Choroid plexus epithelial cell (primary cell): ENCODE results near the gene HDLBP.
A peak's percentile ranks its signal among the peaks of the same experiment; 100 is the strongest.

ENCODE experiments used
- DNase-seq: peaks from one replicate; pipeline ENCODE4 v3.0.0-alpha.2; 2010; ENCODE audit warnings: low read depth
- H3K4me3 ChIP-seq: 2 replicates; pipeline ENCODE4 v1.5.1; 2011; ENCODE audit warnings: low read depth, mild to moderate bottlenecking, control low read depth, low read length, moderate library complexity
- CTCF ChIP-seq: conservative IDR thresholded peaks from 2 replicates; pipeline ENCODE4 v1.5.1; 2011; ENCODE audit warnings: low read depth, mild to moderate bottlenecking, control low read depth, inconsistent platforms, low read length, moderate library complexity

The HDLBP gene

GRCh38 chr2:241224851-241225438, 90.5 kb downstream of the HDLBP start:
- no peak for DNase-seq
- no peak overlapping the region for H3K4me3 ChIP-seq

DNA sequence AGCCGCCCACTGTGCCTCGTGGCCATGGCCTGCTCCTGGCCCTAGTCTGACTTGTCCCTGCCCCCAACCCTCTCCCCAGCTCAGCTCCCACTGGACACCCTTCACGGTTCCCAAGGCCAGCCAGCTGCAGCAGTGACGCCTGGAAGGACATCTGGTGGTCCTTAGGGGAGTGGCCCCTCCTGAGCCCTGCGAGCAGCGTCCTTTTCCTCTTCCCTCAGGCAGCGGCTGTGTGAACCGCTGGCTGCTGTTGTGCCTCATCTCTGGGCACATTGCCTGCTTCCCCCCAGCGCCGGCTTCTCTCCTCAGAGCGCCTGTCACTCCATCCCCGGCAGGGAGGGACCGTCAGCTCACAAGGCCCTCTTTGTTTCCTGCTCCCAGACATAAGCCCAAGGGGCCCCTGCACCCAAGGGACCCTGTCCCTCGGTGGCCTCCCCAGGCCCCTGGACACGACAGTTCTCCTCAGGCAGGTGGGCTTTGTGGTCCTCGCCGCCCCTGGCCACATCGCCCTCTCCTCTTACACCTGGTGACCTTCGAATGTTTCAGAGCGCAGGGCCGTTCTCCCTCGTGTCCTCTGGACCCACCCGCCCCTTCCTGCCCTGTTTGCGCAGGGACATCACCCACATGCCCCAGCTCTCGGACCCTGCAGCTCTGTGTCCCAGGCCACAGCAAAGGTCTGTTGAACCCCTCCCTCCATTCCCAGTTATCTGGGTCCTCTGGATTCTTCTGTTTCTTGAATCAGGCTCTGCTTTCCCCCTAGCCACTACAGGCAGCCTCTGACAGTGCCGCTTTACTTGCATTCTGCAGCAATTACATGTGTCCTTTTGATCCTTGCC, 91.2 kb downstream of the HDLBP start:
- H3K4me3 ChIP-seq: no peak overlapping the region
- TF ChIP-seq CTCF: peak; percentile 13
- DNase-seq: peak; percentile 48

More at GRCh38 chr2:241224851-241225438, 90.5 kb downstream of the HDLBP start:
- no peak for TF ChIP-seq CTCF

- no peak for DNase-seq
- TF ChIP-seq CTCF: no peak
- no peak overlapping the region for H3K4me3 ChIP-seq
These were observed 92.1 kb downstream of the HDLBP start for GRCh38 chr2:241223211-241224017.

GRCh38 chr2:241219856-241220356, 95.6 kb downstream of the HDLBP start:
- H3K4me3 ChIP-seq: no peak overlapping the region
- DNase-seq: no peak
- no peak for TF ChIP-seq CTCF

DNA sequence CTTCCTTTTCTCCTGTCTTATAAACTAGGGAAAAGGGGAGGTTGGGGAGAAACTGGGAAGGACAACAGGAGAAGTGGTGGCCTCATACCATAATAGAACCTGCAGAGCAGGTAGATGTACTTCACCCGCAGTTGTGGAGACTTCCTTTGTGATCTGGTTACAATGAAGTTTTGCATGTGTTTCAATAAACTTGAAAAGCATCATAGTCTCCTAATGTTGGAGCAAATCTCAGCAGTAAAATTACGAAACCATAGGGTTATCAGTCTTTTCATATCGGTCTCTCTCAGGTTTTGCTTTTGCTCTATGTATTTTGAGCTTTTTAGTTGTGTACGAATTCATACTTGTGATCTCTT, 96.5 kb downstream of the HDLBP start:
- TF ChIP-seq CTCF: no peak
- DNase-seq: no peak
- no peak overlapping the region for H3K4me3 ChIP-seq

DNA sequence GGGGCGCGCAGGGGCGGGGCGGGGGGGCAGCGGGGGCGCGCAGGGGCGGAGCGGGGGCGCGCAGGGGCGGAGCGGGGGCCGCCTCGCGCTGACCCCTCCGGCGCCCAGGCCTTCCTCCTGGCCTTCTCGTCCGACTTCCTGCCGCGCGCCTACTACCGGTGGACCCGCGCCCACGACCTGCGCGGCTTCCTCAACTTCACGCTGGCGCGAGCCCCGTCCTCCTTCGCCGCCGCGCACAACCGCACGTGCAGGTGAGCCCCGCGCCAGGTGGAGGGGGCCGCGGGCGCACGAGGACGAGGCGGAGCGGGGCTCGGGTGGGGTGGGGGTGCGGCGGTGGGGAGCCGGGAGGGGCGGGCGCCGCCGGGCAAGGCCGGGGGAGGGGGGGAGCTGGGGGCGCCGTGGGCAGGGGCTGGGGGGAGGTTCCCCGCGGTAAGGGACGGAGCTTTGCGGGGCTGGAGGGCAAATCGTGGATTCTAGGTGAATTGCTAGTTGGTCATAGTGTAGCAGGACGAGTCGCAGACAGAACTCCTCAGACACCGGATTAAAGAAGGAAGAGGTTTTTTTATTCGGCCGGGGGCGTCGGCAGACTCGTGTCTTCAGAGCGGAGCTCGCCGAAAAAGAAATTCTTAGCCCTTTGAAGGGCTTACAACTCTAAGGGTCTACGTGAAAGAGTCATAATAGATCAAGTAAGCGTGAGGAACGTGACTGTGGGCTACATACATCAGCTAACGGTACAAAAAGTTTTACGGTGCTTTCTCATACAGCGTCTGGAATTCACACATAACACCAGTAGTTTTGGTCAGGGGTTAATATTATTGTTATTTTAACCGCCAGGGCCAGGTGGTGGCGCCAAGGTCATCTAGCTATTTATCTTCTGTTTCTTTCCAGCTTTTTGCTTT, 97.1 kb downstream of the HDLBP start:
- peak; percentile 13 for DNase-seq
- TF ChIP-seq CTCF: peak; percentile 27

More for the DNA sequence above, 97.1 kb downstream of the HDLBP start:
- peak overlapping the region; percentile 59 for H3K4me3 ChIP-seq
